GM12892 (cell line): ENCODE results near the gene CBFA2T2.

Source experiments
- POLR2A ChIP-seq: IDR thresholded peaks from 2 replicates; pipeline ENCODE4 v1.6.1; 2011; ENCODE audit warnings: low read depth, low read length, control low read depth
- POLR2AphosphoS5 ChIP-seq: IDR thresholded peaks from 2 replicates; pipeline ENCODE4 v1.6.1; 2011; ENCODE audit warnings: low read depth, low read length, control low read depth
- TAF1 ChIP-seq: IDR thresholded peaks from 2 replicates; pipeline ENCODE4 v1.6.1; 2011; ENCODE audit warnings: low read depth, mild to moderate bottlenecking, control low read depth, low read length, borderline replicate concordance

GRCh38 chr20:33660035-33660684 lies 170.3 kb downstream of the CBFA2T2 start:
- TF ChIP-seq POLR2A (no peak), POLR2AphosphoS5 (no peak), TAF1 (no peak)
